Middle frontal gyrus (tissue), 1 donor: ENCODE measurements around the gene AIP.

Source experiments
- DNase-seq: peaks from one replicate; pipeline ENCODE4 v3.0.0-alpha.2; 2015; ENCODE audit warnings: low spot score; ENCODE audit errors: extremely low spot score

AIP gene

GRCh38 chr11:67525275-67525976, 42.6 kb downstream of the AIP start:
- no peak for DNase-seq

- no peak for DNase-seq
Measured at GRCh38 chr11:67528376-67528775, 45.5 kb downstream of the AIP start.

GRCh38 chr11:67530282-67530592, 47.4 kb downstream of the AIP start:
- no peak for DNase-seq

- DNase-seq, result no peak
Measured at GRCh38 chr11:67532889-67533288, 50.1 kb downstream of the AIP start.

GRCh38 chr11:67534070-67534679, 51.3 kb downstream of the AIP start:
- no peak for DNase-seq

- no peak for DNase-seq
Measured at GRCh38 chr11:67535561-67535960, 52.7 kb downstream of the AIP start.

GRCh38 chr11:67538306-67538705, 55.5 kb downstream of the AIP start:
- no peak for DNase-seq

GRCh38 chr11:67538823-67539505, 56.1 kb downstream of the AIP start:
- DNase-seq, result no peak

GRCh38 chr11:67539550-67539949, 56.7 kb downstream of the AIP start:
- DNase-seq, result no peak
